IPS-20b (cell line): ENCODE measurements around the gene PRPF31.
A peak's percentile ranks its signal among the peaks of the same experiment; 100 is the strongest.
"Not testable (repeated sequence)": the region's sequence is repeated elsewhere in the genome, so short reads cannot be mapped to it uniquely, and the experiment has no call there.

Source experiments
- H3K27ac ChIP-seq: one replicate; pipeline ENCODE4 v1.5.1; 2013; ENCODE audit warnings: low read length
- H3K27me3 ChIP-seq: 2 replicates; pipeline ENCODE4 v1.6.1; 2013; ENCODE audit warnings: mild to moderate bottlenecking, low read length, inconsistent platforms; ENCODE audit not compliant: insufficient read depth
- H3K36me3 ChIP-seq: 2 replicates; pipeline ENCODE4 v1.6.1; 2013; ENCODE audit warnings: low read depth, mild to moderate bottlenecking, inconsistent platforms, low read length, moderate library complexity; ENCODE audit not compliant: insufficient read depth
- H3K4me1 ChIP-seq: 2 replicates; pipeline ENCODE4 v1.6.1; 2013; ENCODE audit warnings: mild to moderate bottlenecking, control low read depth, inconsistent platforms, low read length, moderate library complexity; ENCODE audit not compliant: insufficient read depth
- H3K4me3 ChIP-seq: 2 replicates; pipeline ENCODE4 v1.5.1; 2013; ENCODE audit warnings: mild to moderate bottlenecking, low read length, inconsistent platforms
- H3K9ac ChIP-seq: 2 replicates; pipeline ENCODE4 v1.6.1; 2013; ENCODE audit warnings: low read depth, mild to moderate bottlenecking, inconsistent platforms, low read length, moderate library complexity
- H3K9me3 ChIP-seq: 2 replicates; pipeline ENCODE4 v1.6.1; 2013; ENCODE audit warnings: mild to moderate bottlenecking, low read depth, low read length, inconsistent platforms; ENCODE audit not compliant: insufficient read depth

The PRPF31 gene, protein sequence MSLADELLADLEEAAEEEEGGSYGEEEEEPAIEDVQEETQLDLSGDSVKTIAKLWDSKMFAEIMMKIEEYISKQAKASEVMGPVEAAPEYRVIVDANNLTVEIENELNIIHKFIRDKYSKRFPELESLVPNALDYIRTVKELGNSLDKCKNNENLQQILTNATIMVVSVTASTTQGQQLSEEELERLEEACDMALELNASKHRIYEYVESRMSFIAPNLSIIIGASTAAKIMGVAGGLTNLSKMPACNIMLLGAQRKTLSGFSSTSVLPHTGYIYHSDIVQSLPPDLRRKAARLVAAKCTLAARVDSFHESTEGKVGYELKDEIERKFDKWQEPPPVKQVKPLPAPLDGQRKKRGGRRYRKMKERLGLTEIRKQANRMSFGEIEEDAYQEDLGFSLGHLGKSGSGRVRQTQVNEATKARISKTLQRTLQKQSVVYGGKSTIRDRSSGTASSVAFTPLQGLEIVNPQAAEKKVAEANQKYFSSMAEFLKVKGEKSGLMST

DNA sequence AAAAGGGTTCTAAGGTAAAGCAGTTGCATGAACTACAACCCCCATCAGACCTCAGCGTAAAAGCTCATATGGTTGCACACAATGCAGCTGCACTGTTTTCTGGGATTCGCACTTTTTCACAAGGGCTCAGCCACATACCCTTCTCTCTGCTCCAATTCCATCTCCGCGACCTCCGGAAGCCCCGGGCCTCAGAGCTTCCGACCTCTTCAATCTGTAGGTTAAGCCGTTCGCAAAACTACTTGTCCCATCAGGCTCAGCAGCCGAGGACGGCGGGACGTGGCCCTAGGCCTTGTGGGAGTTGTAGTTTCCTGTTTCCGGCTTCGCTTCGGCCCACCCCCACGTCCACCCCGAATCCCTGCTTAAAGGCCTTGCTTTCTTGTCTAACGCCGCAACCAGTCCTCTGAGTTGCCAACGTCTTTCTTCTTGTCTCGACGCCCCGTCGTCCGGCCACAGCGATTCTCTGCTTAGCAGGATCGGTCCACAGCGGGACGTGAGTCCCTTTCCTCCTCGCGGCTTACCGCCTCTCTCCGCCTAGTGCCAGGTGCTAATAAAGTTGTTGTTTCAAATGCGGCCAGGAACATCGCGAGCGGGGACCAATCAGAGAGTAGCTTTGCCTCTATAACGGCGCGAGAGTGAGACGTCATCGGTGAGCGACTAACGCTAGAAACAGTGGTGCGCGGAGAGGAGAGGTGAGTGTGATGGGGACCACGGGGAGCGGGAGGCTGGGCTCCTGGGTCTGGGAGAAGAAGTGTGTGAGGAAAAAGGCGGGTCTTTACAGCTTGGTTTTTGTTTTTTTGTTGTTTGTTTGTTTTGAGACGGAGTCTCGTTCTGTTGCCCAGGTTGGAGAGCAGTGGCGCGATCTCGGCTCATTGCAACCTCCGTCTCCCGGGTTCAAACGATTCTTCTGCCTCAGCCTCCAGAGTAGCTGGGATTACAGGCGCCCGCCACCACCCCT is at the start of gene PRPF31, which contains the start of gene TFPT:
Gene PRPF31 (plus strand): TSS at position 646 of the 955 bp plus-strand sequence. CDS start 2,525 bp downstream, outside the sequence.
Gene TFPT (minus strand): TSS at position 549 of the 955 bp plus-strand sequence. CDS start 388 bp downstream, at position 161.
- peak within 1 kb of the TSS; percentile 90 for H3K9ac ChIP-seq
- peak within 1 kb of the TSS; percentile 81 for H3K27ac ChIP-seq
- H3K36me3 ChIP-seq = peaks cover 51% of the 10 kb centered on the region

DNA sequence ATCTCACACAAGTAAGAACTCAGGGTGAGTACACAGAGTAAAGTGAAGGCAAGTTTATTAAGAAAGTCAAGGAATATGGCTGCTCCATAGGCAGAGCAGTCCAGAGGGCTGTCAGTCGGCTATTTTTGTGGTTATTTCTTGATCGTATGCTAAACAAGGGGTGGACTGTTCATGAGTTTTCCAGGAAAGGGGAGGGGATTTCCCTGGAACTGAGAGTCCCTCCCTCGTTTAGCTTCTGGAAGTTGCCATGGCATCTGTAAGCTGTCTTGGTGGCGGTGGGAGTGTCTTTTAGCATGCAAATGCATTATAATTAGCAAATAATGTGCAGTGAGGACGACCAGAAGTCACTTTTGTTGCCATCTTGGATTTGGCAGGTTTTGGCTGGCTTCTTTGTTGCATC is 46.1 kb upstream of the PRPF31 start:
- no peaks in the 10 kb centered on the region for H3K36me3 ChIP-seq
- H3K27ac ChIP-seq = no peak overlapping the region
- H3K9ac ChIP-seq = no peak overlapping the region
- H3K4me3 ChIP-seq = no peak overlapping the region
- H3K4me1 ChIP-seq = no peaks in the 10 kb centered on the region
- H3K27me3 ChIP-seq = no peaks in the 10 kb centered on the region
- H3K9me3 ChIP-seq = peaks cover 4% of the 10 kb centered on the region

More for the DNA sequence above, at the start of gene PRPF31, which contains the start of gene TFPT:
- Histone ChIP-seq H3K4me3 (peak within 1 kb of the TSS; percentile 86), H3K27me3 (no peaks in the 10 kb centered on the region), H3K4me1 (no peaks in the 10 kb centered on the region), H3K9me3 (no peaks in the 10 kb centered on the region)

DNA sequence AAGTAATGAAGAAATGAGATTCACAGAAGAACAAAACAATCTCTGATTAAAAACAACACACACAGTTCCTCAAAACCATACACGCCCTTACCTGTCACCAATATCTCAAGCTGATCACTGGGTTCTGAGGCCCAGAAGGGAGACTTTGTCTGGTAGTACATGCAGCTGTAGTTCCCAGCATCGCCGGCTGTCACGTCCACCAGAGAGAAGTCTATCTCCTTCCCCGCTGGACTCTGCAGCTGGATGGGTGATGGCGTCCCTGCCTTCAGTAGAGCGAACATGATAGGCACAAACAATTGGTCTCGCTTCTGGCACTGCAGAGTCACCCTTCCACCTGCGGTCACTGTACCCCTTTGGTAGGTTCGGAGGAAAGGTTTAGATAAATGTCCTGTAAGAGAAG is 41.7 kb upstream of the PRPF31 start:
- Histone ChIP-seq H3K9ac (no peak overlapping the region), H3K27me3 (no peaks in the 10 kb centered on the region), H3K9me3 (peaks cover 4% of the 10 kb centered on the region), H3K4me1 (no peaks in the 10 kb centered on the region), H3K27ac (no peak overlapping the region), H3K4me3 (no peak overlapping the region), H3K36me3 (no peaks in the 10 kb centered on the region)

DNA sequence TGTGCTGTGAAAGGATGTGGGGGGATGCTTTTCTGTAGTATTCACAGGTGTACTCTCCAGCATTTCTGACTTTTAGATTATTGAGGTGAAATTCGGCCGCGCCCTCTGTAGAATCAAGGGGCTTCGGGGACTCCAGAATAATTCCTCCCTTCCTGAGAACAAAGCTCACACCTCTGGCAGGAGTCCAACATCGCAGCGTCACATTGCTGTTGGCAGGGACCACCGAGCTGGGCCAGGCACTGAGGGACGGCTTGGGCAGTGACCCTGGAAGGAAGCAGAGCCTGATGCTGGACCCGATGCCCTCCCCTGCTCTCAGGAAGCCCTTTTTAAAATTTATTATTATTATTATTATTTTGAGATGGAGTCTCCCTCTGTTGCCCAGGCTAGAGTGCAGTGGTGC is 40.7 kb upstream of the PRPF31 start:
- no peaks in the 10 kb centered on the region for H3K4me1 ChIP-seq
- H3K27me3 ChIP-seq = no peaks in the 10 kb centered on the region
- no peaks in the 10 kb centered on the region for H3K9me3 ChIP-seq
- H3K9ac ChIP-seq = no peak overlapping the region
- H3K36me3 ChIP-seq = no peaks in the 10 kb centered on the region
- H3K4me3 ChIP-seq = no peak overlapping the region
- no peak overlapping the region for H3K27ac ChIP-seq

DNA sequence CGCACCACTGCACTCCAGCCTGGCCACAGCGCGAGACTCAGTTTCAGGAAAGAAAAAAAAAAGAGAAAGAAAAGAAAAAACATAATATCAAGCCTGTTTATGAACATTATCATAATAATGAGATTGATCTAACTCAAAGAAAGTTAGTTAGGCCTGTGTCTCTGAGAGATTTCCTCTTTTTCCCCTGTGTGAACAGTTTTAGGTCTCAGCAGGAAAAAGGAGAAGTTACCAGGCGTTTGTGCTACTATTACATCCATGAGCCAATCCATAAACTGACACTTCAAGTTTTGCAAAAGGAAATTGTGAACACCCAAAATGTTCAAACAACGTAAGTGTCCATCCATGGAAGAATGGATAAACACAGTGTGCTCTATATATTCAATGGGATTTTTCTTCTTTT is 38.2 kb upstream of the PRPF31 start:
- Histone ChIP-seq H3K27me3 (no peaks in the 10 kb centered on the region), H3K9ac (no peak overlapping the region), H3K4me3 (no peak overlapping the region), H3K36me3 (no peaks in the 10 kb centered on the region), H3K27ac (no peak overlapping the region), H3K9me3 (peaks cover 8% of the 10 kb centered on the region; the same call in 1 of the 2 replicates), H3K4me1 (no peaks in the 10 kb centered on the region)

DNA sequence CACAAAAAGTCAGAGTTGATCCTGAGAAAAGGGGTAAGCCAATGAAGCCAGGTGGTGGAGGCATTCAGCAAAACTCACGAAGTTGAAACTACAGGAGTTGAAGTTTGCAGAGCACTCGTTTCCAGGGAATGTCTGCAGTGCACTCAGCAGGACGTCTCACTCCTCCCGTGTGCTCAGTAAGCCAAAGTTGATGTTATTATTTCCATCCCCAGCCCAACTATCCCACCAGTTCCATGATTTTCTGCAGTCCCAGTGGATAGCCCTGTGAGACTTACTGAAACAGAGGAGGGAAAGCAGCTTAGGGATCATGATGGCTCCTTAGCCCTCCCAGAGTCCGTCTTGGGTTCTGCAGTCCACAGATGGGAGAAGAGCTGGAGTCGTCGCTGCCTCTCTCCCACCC is 34.5 kb upstream of the PRPF31 start, which contains the start of gene TARM1:
Gene TARM1 (minus strand): TSS at position 334 of the 400 bp plus-strand sequence. CDS start 25 bp downstream, at position 309.
- Histone ChIP-seq H3K27ac (no peak within 1 kb of the TSS), H3K9me3 (peaks cover 14% of the 10 kb centered on the region; the same call in 1 of the 2 replicates), H3K4me3 (no peak within 1 kb of the TSS), H3K9ac (no peak within 1 kb of the TSS), H3K36me3 (no peaks in the 10 kb centered on the region), H3K4me1 (no peaks in the 10 kb centered on the region), H3K27me3 (no peaks in the 10 kb centered on the region)

DNA sequence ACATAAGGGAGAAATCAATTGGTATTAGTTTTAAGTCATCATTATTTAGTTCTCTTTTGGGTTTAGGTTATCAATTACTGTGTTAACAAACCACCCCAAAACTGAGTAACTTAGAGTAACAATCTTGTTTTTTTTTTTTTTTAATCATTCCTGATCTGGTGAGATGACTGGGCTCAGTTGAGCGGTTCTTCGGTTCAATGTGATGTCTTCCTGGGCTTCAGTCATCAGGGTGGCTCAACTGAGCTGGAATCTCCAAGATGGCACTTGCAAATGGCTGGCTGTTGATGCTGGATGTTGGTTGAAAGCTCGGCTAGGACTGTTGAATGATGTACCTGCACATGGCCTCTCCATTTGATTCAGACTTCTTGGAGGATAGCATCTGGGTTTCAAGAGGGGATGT is 31.1 kb upstream of the PRPF31 start:
- H3K27ac ChIP-seq = no peak overlapping the region
- peaks cover 14% of the 10 kb centered on the region; the same call in 1 of the 2 replicates for H3K9me3 ChIP-seq
- H3K4me1 ChIP-seq = peaks cover under 1% of the 10 kb centered on the region; the same call in 1 of the 2 replicates
- no peak overlapping the region for H3K9ac ChIP-seq
- no peaks in the 10 kb centered on the region for H3K36me3 ChIP-seq
- H3K27me3 ChIP-seq = no peaks in the 10 kb centered on the region
- no peak overlapping the region for H3K4me3 ChIP-seq

DNA sequence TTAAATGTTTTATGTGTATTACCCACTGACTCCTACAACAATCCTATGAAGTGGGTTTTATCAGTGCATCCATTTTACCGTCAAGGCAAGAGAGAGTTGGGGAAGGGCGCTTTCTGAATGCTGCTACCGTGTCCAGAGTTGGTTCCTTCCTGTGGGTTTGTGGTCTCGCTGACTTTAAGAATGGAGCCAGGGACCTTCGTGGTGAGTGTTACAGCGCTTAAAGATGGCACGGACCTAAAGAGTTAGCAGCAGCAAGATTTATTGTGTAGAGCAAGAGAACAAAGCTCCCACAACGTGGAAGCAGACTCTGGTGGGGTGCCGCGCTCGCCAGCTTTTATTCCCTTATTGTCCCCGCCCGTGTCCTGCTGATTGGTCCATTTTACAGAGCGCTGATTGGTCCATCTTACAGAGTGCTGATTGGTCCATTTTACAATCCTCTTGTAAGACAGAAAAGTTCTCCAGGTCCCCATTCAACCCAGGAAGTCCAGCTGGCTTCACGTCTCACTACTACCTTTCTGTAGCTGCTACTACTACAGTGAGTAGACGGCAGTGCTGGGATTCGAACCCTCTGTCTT is 21.0 kb upstream of the PRPF31 start:
- no peak overlapping the region for H3K4me3 ChIP-seq
- peaks cover 36% of the 10 kb centered on the region for H3K27me3 ChIP-seq
- H3K9ac ChIP-seq = no peak overlapping the region
- H3K4me1 ChIP-seq = peaks cover 2% of the 10 kb centered on the region; the same call in 1 of the 2 replicates
- H3K27ac ChIP-seq = no peak overlapping the region
- H3K36me3 ChIP-seq = no peaks in the 10 kb centered on the region
- no peaks in the 10 kb centered on the region for H3K9me3 ChIP-seq

DNA sequence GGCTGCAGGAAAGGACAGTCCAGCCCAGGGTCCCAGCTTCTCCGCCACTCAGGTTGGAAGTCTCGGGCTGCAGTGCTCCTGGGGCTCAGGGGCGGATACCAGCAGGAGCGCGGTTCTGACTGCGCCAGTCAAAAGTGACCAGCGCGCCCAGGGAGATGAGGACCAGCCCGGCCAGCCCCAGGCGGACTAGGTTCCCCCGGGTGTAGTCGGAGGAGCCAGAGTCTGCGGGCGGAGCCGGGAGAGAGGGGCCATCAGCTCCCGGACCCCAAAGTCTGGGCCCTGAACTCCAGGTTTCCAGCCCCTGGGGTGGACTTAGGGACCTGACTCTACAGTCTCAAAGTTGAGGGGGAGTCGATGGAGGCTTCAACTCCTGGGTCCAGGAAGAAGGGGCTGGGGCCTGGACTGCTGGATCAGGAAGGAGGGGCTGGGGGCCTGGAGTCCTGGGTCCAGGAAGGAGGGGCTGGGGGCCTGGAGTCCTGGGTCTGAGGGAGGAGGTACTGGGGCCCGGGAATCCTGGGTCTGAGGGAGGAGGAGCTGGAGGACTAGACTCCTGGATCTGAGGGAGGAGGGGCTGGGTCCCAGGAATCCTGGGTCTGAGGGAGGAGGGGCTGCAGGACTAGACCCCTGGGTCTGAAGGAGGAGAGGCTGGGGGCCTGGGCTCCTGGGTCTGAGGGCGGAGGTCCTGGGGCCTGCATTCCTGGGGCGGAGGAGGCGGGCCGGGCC is 20.3 kb upstream of the PRPF31 start:
- Histone ChIP-seq H3K4me3 (peak overlapping the region; percentile 67; the same call in 1 of the 2 replicates), H3K36me3 (no peaks in the 10 kb centered on the region)

DNA sequence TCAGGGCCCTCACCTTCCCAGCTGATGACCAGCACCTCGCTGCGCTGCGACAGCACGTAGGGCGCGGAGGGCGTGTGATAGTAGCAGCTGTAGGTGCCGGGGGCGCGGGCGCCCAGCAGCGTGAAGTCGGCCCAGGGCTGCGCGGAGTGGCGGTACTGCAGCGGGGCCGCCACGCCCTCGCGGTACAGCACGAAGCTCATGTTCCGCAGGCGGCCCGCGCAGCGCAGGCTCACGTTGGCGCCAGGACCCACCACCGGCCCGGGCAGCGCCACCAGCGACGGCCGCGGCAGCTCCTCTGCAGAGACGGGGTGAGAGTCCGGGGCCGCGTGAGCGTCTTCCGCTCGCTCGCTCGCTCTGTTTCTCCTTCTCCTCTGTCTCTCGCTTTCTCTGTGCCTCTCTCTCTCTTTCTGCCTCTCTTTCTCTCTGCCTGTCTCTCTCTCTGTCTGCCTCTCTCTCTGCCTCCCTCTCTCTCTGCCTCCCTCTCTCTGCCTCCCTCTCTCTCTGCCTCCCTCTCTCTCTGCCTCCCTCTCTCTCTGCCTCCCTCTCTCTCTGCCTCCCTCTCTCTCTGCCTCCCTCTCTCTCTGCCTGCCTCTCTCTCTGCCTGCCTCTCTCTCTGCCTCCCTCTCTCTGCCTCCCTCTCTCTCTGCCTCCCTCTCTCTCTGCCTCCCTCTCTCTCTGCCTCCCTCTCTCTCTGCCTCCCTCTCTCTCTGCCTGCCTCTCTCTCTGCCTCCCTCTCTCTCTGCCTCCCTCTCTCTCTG is 19.5 kb upstream of the PRPF31 start:
- H3K4me1 ChIP-seq = not testable (repeated sequence)

More for the DNA sequence above, 20.3 kb upstream of the PRPF31 start:
- H3K9ac ChIP-seq = no peak overlapping the region; the same call in 1 of the 2 replicates
- H3K27ac ChIP-seq = no peak overlapping the region
- no peaks in the 10 kb centered on the region; the same call in 1 of the 2 replicates for H3K4me1 ChIP-seq
- no peaks in the 10 kb centered on the region for H3K9me3 ChIP-seq
- peaks cover 36% of the 10 kb centered on the region for H3K27me3 ChIP-seq

More for the DNA sequence above, 19.5 kb upstream of the PRPF31 start:
- H3K36me3 ChIP-seq, H3K9me3 ChIP-seq, H3K9ac ChIP-seq, H3K27ac ChIP-seq: not testable (repeated sequence)
- H3K4me3 ChIP-seq = peak overlapping the region; percentile 67; the same call in 1 of the 2 replicates
- H3K27me3 ChIP-seq = peaks cover 36% of the 10 kb centered on the region
